ENCODE data around the gene MAGEA2B.
"Not testable (repeated sequence)": the region's sequence is repeated elsewhere in the genome, so short reads cannot be mapped to it uniquely, and the experiment has no call there.

The MAGEA2B gene

GRCh38 chrX:152758918-152759317, 44.5 kb downstream of the MAGEA2B start, which contains the start of gene CSAG3:
CSAG3 (plus strand) TSS chrX:152759218.
- FAIRE-seq = not testable (repeated sequence)

GRCh38 chrX:152759544-152759943, 45.1 kb downstream of the MAGEA2B start:
- not testable (repeated sequence) for FAIRE-seq

GRCh38 chrX:152761582-152761981, 47.2 kb downstream of the MAGEA2B start:
- not testable (repeated sequence) for FAIRE-seq

GRCh38 chrX:152766562-152766961, 52.1 kb downstream of the MAGEA2B start:
- not testable (repeated sequence) for FAIRE-seq
